Subcutaneous abdominal adipose tissue (tissue), 5 donors: ENCODE data around the gene TRPV4.
"Not testable (repeated sequence)": the region's sequence is repeated elsewhere in the genome, so short reads cannot be mapped to it uniquely, and the experiment has no call there.

Experiments
- H3K27ac ChIP-seq: one replicate; pipeline ENCODE4 v1.7.0; 2013; ENCODE audit warnings: low read depth, mild to moderate bottlenecking, inconsistent platforms, low read length, moderate library complexity
- H3K27me3 ChIP-seq, 5 donors: one replicate each; pipeline ENCODE4 v1.7.0; 2013; ENCODE audit warnings: low read length in 5 of 5, inconsistent platforms in 1 of 5; ENCODE audit not compliant: control insufficient read depth in 5 of 5, insufficient read depth in 4 of 5
- H3K36me3 ChIP-seq, 5 donors: one replicate each; pipeline ENCODE4 v1.7.0; 2013; ENCODE audit warnings: low read length in 5 of 5; ENCODE audit not compliant: control insufficient read depth in 5 of 5, insufficient read depth in 5 of 5
- H3K4me1 ChIP-seq, 5 donors: one replicate each; pipeline ENCODE4 v1.7.0; 2013; ENCODE audit warnings: low read length in 5 of 5, mild to moderate bottlenecking in 3 of 5, moderate library complexity in 1 of 5; ENCODE audit not compliant: control insufficient read depth in 5 of 5, insufficient read depth in 5 of 5
- H3K4me3 ChIP-seq, 5 donors: one replicate each; pipeline ENCODE4 v1.7.0; 2013; ENCODE audit warnings: low read length in 5 of 5, low read depth in 1 of 5
- H3K9ac ChIP-seq, 5 donors: one replicate each; pipeline ENCODE4 v1.7.0; 2013; ENCODE audit warnings: low read length in 5 of 5, mild to moderate bottlenecking in 4 of 5, moderate library complexity in 3 of 5
- H3K9me3 ChIP-seq, 5 donors: one replicate each; pipeline ENCODE4 v1.7.0; 2013; ENCODE audit warnings: low read length in 5 of 5; ENCODE audit not compliant: control insufficient read depth in 5 of 5
- donor health status: healthy.
- donor health status: healthy.
- donor health status: healthy.
- donor health status: healthy.
- donor health status: healthy.

The TRPV4 gene

DNA sequence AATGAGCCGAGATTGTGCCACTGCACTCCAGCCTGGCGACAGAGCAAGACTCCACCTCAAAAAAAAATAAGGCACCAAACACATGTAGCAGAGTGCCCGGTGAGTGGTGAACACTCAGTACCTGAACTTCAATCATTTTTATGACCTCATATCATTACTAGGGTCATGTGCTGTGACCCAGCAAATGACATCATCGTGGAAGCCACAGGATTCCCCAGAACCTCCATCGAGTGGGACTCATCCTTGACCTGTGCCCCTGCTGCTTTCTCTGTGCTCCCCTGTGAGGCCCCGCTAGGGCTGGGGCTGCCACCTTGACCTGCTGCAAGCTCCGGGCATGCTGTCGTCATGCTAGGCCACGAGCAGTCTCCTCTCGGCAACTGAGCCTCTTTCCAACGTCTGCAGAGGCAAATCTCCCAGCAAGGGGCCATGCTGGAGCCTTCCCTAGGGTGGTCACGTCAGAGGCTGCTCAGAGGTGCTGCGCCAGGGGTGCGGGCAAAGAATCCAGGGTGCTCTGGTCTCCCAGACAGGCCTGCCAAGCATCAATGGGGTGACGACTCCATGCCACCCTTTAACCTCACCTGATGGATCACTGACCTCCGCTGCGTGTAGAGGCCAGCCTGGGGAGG is 28.6 kb upstream of the TRPV4 start:
- Histone ChIP-seq H3K4me1 (peaks cover 0 to 8% (median 0%) of the 10 kb centered on the region in 5 donors), H3K27ac (no peak overlapping the region), H3K9ac (no peak overlapping the region), H3K27me3 (no peaks in the 10 kb centered on the region), H3K4me3 (no peak overlapping the region), H3K36me3 (peaks cover 0 to 28% (median 24%) of the 10 kb centered on the region in 5 donors), H3K9me3 (no peaks in the 10 kb centered on the region)

DNA sequence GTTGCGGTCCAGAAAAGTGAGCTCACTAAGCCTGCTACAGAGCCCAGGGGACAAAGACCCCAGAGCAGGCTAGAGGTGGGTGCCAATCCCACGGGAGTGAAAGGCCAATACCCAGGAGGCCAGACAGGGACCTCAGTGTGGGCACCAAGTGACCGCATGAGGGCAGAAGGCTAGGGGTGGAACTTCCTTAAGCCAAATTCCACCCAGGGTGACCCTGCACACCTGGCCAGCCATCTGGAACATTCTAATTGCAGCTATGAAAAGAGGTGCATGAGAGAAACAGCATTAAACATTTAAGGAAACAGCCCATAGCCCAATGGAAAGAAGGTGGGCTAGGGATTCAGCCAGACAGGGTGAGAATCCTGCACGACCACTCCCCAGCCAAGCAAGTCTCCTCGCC is 27.8 kb upstream of the TRPV4 start:
- H3K9ac ChIP-seq = no peak overlapping the region
- no peaks in the 10 kb centered on the region for H3K27me3 ChIP-seq
- H3K36me3 ChIP-seq = peaks cover 0 to 37% (median 31%) of the 10 kb centered on the region in 5 donors
- no peaks in the 10 kb centered on the region for H3K9me3 ChIP-seq
- H3K4me3 ChIP-seq = no peak overlapping the region
- peaks cover 0 to 8% (median 0%) of the 10 kb centered on the region in 5 donors for H3K4me1 ChIP-seq
- no peak overlapping the region for H3K27ac ChIP-seq

DNA sequence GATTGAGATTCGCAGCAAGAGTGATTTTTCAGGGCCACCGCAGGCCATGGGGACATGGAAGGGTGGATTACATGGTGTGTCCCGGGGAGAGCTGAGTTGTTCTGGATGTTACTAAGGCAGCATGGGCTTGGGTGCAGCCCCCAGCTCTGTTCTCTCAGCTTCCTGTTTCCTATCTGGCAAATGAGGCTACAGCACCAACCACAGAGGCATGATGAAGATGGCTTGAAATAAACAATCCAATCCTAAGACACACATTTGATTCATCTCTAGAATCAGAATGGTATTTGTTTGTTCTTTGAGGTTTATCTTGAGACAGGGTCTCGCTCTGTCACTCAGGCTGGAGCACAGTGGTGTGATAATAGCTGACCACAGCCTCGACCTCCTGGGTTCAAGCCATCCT is 25.6 kb upstream of the TRPV4 start:
- H3K4me1 ChIP-seq = no peaks in the 10 kb centered on the region
- H3K36me3 ChIP-seq = peaks cover 0 to 58% (median 48%) of the 10 kb centered on the region in 5 donors
- no peak overlapping the region for H3K9ac ChIP-seq
- no peak overlapping the region for H3K27ac ChIP-seq
- H3K9me3 ChIP-seq = no peaks in the 10 kb centered on the region
- H3K4me3 ChIP-seq = no peak overlapping the region
- no peaks in the 10 kb centered on the region for H3K27me3 ChIP-seq

DNA sequence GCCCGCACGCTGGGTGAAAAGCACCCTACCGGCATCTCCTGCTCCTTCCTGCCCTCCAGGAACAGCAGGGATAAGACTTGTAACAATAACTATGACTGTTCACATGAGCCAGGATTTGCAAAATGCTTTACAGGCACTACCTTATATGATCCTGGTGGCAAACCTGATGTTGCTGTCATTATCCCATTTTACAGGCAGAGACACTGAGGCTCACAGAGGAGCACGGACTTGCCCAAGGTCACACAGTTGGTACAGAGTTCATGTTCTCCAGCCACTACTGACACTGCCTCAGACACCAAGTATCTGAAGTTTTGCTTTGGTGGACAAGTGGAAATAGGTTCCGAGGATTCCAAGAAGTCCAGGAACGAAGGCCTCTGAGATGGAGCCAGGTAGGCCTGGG is 24.5 kb upstream of the TRPV4 start:
- Histone ChIP-seq H3K36me3 (peaks cover 0 to 58% (median 48%) of the 10 kb centered on the region in 5 donors), H3K9ac (no peak overlapping the region), H3K27ac (no peak overlapping the region), H3K27me3 (no peaks in the 10 kb centered on the region), H3K4me1 (no peaks in the 10 kb centered on the region), H3K9me3 (no peaks in the 10 kb centered on the region), H3K4me3 (no peak overlapping the region)

DNA sequence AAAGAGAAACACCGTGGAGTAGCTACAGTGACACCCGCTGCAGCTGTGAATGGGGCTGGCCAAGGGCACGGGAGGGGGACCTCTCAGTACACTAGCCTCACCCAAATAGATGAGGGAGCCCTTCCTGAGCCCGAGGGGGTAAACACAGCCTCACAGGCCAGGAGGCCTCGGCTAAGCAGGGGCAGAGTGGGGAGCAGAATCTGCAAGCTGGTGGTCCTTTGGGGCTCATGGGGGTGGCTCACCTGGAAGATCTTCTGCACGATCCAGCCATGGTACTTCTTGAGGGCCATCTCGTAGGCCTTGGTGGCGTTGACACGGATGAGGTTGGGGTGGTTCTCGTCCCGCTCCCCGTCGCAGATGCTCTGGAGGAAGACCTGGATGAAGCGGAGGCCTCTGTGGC is 22.2 kb upstream of the TRPV4 start:
- Histone ChIP-seq H3K36me3 (peaks cover 3 to 56% (median 49%) of the 10 kb centered on the region in 5 donors), H3K9ac (no peak overlapping the region), H3K4me1 (no peaks in the 10 kb centered on the region), H3K9me3 (no peaks in the 10 kb centered on the region), H3K27me3 (no peaks in the 10 kb centered on the region), H3K27ac (no peak overlapping the region), H3K4me3 (no peak overlapping the region)

DNA sequence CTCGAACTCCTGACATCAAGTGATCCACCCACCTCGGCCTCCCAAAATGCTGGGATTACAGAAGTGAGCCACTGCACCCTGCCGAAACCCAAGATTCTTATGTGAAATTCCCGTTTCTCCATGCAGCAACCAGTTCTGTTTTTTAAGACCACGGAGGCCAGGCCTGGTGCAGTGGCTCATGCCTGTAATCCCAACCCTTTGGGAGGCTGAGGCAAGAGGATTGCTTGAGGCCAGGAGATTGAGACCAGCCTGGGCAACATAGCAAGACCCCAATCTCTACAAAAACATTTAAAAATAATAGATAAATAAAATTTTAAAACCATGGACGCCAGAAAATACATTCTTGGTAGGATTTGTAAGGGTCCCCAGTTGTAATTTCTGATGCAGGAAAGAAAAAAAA is 17.3 kb upstream of the TRPV4 start:
- H3K4me1 ChIP-seq, H3K27ac ChIP-seq, H3K27me3 ChIP-seq, H3K9ac ChIP-seq, H3K9me3 ChIP-seq, H3K4me3 ChIP-seq: not testable (repeated sequence)
- H3K36me3 ChIP-seq = peaks cover 3 to 24% (median 19%) of the 10 kb centered on the region in 5 donors

DNA sequence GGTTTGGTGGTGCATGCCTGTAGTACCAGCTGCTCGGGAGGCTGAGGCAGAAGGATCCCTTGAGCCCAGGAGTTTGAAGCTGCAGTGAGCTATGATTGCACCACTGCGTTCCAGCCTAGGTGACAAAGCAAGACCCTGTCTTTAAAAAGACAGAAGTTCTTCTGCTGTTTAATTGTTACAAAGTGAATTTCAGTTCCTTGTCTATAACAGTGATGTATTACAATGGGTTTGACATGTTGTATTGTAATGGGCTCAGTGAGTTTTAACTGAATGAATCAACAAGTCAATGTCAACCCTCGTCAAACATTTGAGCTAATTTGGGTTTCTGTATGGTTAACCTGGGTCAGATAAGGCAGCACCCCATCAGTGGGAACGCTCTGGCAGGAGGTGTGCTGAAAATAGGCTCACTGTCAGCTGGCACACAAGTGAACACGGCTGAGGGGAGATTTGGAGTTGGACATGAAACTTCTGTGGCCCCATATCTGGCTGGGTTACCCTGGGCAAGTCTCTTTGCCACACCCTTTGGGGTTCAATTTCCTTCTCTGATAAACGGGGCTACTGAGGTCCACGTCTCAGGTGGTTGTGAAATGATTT is 14.0 kb upstream of the TRPV4 start:
- Histone ChIP-seq H3K36me3 (peaks cover under 1 to 3% (median 1%) of the 10 kb centered on the region in 5 donors), H3K27ac (no peak overlapping the region), H3K4me3 (no peak overlapping the region)

DNA sequence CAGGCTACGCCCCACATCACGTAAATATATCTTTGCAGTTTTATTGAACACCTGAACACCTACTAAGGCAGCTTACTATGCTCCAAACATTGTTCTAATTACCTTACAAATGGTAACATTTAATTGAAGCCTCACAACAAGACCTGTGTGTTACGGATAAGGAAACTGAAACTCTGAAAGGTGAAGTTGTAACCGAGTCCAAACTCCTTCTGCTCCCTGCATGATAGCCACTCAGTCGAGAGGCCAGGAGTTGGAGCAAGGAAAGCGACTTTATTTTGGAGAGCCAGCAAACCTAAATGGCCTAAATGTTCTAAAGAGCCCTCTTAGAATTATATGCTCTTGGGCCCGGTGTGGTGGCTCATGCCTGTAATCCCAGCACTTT is 12.6 kb upstream of the TRPV4 start:
- Histone ChIP-seq H3K9ac (no peak overlapping the region), H3K4me3 (peak overlapping the region in 3 of 5 donors; percentile 48 to 56 (median 50)), H3K27ac (no peak overlapping the region), H3K36me3 (no peaks in the 10 kb centered on the region), H3K27me3 (no peaks in the 10 kb centered on the region), H3K9me3 (no peaks in the 10 kb centered on the region), H3K4me1 (peaks cover 3 to 11% (median 9%) of the 10 kb centered on the region in 5 donors)

More for the DNA sequence above, 14.0 kb upstream of the TRPV4 start:
- no peaks in the 10 kb centered on the region for H3K27me3 ChIP-seq
- H3K4me1 ChIP-seq = peaks cover 3 to 11% (median 9%) of the 10 kb centered on the region in 5 donors
- no peak overlapping the region for H3K9ac ChIP-seq
- no peaks in the 10 kb centered on the region for H3K9me3 ChIP-seq

DNA sequence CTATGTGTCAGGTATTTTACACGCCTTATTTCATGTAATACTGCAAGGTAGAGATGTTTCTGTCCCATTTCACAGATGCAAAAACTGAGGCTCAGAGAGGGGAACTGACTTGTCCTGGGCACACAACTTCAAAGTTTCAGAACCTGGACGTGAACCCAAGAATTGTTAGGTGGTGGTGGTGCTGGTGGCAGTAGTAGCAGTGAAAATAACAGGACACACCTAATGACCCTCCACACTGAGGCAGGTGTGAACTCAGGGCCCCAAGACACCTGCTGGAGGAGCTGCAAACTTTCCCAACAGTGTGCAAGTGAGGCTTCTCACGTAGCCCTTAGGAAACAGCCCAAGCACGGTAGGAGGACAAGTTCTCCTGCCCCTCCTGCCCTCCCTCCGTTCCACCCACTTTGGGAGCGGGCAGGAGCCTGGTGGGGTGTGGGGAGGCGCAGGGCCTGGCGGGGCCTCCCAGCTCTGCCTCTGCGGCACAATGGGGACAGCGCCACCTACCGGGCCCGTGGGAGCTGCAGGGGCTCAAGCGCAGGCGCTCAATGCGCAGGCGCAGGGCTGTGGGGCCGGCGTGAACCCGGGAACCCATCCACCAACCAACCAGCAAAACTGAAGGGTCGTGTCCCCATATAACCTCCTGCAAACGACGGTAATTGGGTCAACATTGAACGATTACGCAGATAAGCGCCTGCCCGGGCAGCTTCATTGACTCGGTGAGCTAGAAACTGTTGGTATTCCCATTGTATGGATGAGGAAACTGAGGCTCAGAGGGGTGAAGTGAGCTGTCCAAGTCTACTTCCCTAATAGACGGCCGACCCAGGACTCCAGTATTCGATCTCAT is 12.0 kb upstream of the TRPV4 start:
- Histone ChIP-seq H3K27ac (no peak overlapping the region), H3K36me3 (no peaks in the 10 kb centered on the region), H3K9ac (no peak overlapping the region), H3K4me1 (peaks cover 3 to 11% (median 9%) of the 10 kb centered on the region in 5 donors), H3K9me3 (no peaks in the 10 kb centered on the region), H3K27me3 (no peaks in the 10 kb centered on the region), H3K4me3 (peak overlapping the region; percentile 47 to 56 (median 50))

DNA sequence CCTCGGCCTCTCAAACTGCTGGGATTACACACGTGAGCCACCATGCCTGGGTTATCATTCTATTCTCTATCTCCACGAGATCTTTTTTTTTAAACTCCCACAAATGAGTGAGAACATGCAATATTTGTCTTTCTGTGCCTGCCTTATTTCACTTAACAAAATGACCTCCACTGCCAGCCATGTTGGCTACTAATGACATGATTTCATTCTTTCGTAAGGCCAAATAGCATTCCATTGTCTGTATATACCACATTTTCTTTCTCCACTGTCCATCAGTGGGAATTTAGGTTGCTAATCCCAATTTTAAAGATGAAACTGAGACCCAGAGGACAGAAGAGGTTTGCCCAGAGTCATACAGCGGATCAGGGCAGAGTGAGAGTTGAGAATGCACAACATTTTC is 10.9 kb upstream of the TRPV4 start:
- Histone ChIP-seq H3K4me1 (peaks cover 3 to 11% (median 9%) of the 10 kb centered on the region in 5 donors), H3K36me3 (no peaks in the 10 kb centered on the region), H3K27ac (no peak overlapping the region), H3K4me3 (no peak overlapping the region), H3K9ac (no peak overlapping the region), H3K9me3 (no peaks in the 10 kb centered on the region), H3K27me3 (no peaks in the 10 kb centered on the region)
